Rectal smooth muscle tissue (tissue), 1 donor: Measurements from ENCODE around the gene INTS15.

Source experiments
- H3K27ac ChIP-seq: one replicate; pipeline ENCODE4 v1.7.0; 2013; ENCODE audit warnings: low read depth, low read length, inconsistent platforms
- H3K27me3 ChIP-seq: one replicate; pipeline ENCODE4 v1.7.0; 2013; ENCODE audit warnings: low read length; ENCODE audit not compliant: control insufficient read depth, insufficient read depth
- H3K36me3 ChIP-seq: one replicate; pipeline ENCODE4 v1.7.0; 2013; ENCODE audit warnings: low read length; ENCODE audit not compliant: control insufficient read depth, insufficient read depth
- H3K4me1 ChIP-seq: one replicate; pipeline ENCODE4 v1.7.0; 2013; ENCODE audit warnings: low read length; ENCODE audit not compliant: control insufficient read depth, insufficient read depth
- H3K4me3 ChIP-seq: one replicate; pipeline ENCODE4 v1.7.0; 2013; ENCODE audit warnings: low read length
- H3K9ac ChIP-seq: one replicate; pipeline ENCODE4 v1.7.0; 2013; ENCODE audit warnings: low read length

INTS15 gene

GRCh38 chr7:6614953-6615722 lies 25.3 kb downstream of the INTS15 start, which contains the start of gene ZNF853:
Gene ZNF853, plus strand, starts transcription at chr7:6615610. Its CDS starts 565 bp downstream, at chr7:6616175.
- H3K36me3 ChIP-seq = no peaks in the 10 kb centered on the region
- peaks cover 3% of the 10 kb centered on the region for H3K4me1 ChIP-seq
- H3K9ac ChIP-seq = peak within 1 kb of the TSS; percentile 40
- H3K27me3 ChIP-seq = no peaks in the 10 kb centered on the region
- peak within 1 kb of the TSS; percentile 74 for H3K4me3 ChIP-seq
- H3K27ac ChIP-seq = no peak within 1 kb of the TSS

GRCh38 chr7:6615723-6616555 lies 26.1 kb downstream of the INTS15 start:
- Histone ChIP-seq H3K4me1 (peaks cover 3% of the 10 kb centered on the region), H3K9ac (peak overlapping the region; percentile 40), H3K27me3 (no peaks in the 10 kb centered on the region), H3K36me3 (no peaks in the 10 kb centered on the region), H3K4me3 (peak overlapping the region; percentile 74), H3K27ac (no peak overlapping the region)

- Histone ChIP-seq H3K9ac (no peak overlapping the region), H3K4me3 (no peak overlapping the region), H3K27ac (no peak overlapping the region), H3K27me3 (no peaks in the 10 kb centered on the region), H3K4me1 (peaks cover 3% of the 10 kb centered on the region), H3K36me3 (peaks cover 8% of the 10 kb centered on the region)
Observed at GRCh38 chr7:6616854-6617643, 27.2 kb downstream of the INTS15 start.

- Histone ChIP-seq H3K27me3 (no peaks in the 10 kb centered on the region), H3K27ac (no peak overlapping the region), H3K4me1 (peaks cover 3% of the 10 kb centered on the region), H3K36me3 (peaks cover 8% of the 10 kb centered on the region), H3K9ac (no peak overlapping the region), H3K4me3 (no peak overlapping the region)
Observed at GRCh38 chr7:6618621-6619020, 28.8 kb downstream of the INTS15 start.

GRCh38 chr7:6619961-6620360 lies 30.1 kb downstream of the INTS15 start:
- Histone ChIP-seq H3K9ac (no peak overlapping the region), H3K27ac (no peak overlapping the region), H3K4me1 (peaks cover 3% of the 10 kb centered on the region), H3K27me3 (no peaks in the 10 kb centered on the region), H3K36me3 (peaks cover 8% of the 10 kb centered on the region), H3K4me3 (no peak overlapping the region)

GRCh38 chr7:6621195-6622133 lies 31.6 kb downstream of the INTS15 start:
- H3K9ac ChIP-seq = no peak overlapping the region

GRCh38 chr7:6622134-6622710 lies 32.4 kb downstream of the INTS15 start:
- Histone ChIP-seq H3K27ac (no peak overlapping the region), H3K9ac (no peak overlapping the region), H3K4me3 (no peak overlapping the region), H3K27me3 (no peaks in the 10 kb centered on the region), H3K36me3 (peaks cover 8% of the 10 kb centered on the region), H3K4me1 (no peaks in the 10 kb centered on the region)

More at GRCh38 chr7:6621195-6622133, 31.6 kb downstream of the INTS15 start:
- no peak overlapping the region for H3K27ac ChIP-seq
- no peaks in the 10 kb centered on the region for H3K4me1 ChIP-seq
- no peaks in the 10 kb centered on the region for H3K27me3 ChIP-seq
- peaks cover 8% of the 10 kb centered on the region for H3K36me3 ChIP-seq
- no peak overlapping the region for H3K4me3 ChIP-seq

GRCh38 chr7:6623589-6624245 lies 33.9 kb downstream of the INTS15 start:
- Histone ChIP-seq H3K36me3 (peaks cover 8% of the 10 kb centered on the region), H3K4me3 (no peak overlapping the region), H3K9ac (no peak overlapping the region), H3K27ac (no peak overlapping the region), H3K4me1 (no peaks in the 10 kb centered on the region), H3K27me3 (no peaks in the 10 kb centered on the region)

GRCh38 chr7:6624246-6624611 lies 34.4 kb downstream of the INTS15 start:
- Histone ChIP-seq H3K9ac (no peak overlapping the region), H3K27ac (no peak overlapping the region), H3K4me1 (no peaks in the 10 kb centered on the region), H3K36me3 (peaks cover 8% of the 10 kb centered on the region), H3K27me3 (no peaks in the 10 kb centered on the region), H3K4me3 (no peak overlapping the region)

- no peak overlapping the region for H3K27ac ChIP-seq
- no peaks in the 10 kb centered on the region for H3K36me3 ChIP-seq
- no peaks in the 10 kb centered on the region for H3K4me1 ChIP-seq
- H3K27me3 ChIP-seq = no peaks in the 10 kb centered on the region
- no peak overlapping the region for H3K9ac ChIP-seq
- H3K4me3 ChIP-seq = no peak overlapping the region
Observed at GRCh38 chr7:6628045-6628444, 38.2 kb downstream of the INTS15 start.
